NB4 (cell line): ENCODE results near the gene TRNAU1AP.

ENCODE experiments used
- CTCF ChIP-seq: IDR thresholded peaks from one replicate; pipeline ENCODE4 v1.5.1; 2012; ENCODE audit warnings: low read depth, low read length
- MAX ChIP-seq: IDR thresholded peaks from 2 replicates; pipeline ENCODE4 v1.6.1; 2011; ENCODE audit warnings: low read depth, low read length
- POLR2A ChIP-seq: IDR thresholded peaks from 2 replicates; pipeline ENCODE4 v1.6.1; 2011; ENCODE audit warnings: mild to moderate bottlenecking; ENCODE audit not compliant: insufficient read length; ENCODE audit errors: extremely low read depth

- TF ChIP-seq CTCF (no peak), POLR2A (no peak), MAX (no peak)
Observed at GRCh38 chr1:28604411-28604810, 51.5 kb downstream of the TRNAU1AP start.
